Osteoblast (primary cell): Measurements from ENCODE around the gene RANGRF. TPM values are rescaled to one million over a fixed set of nuclear protein-coding genes. Genes with fewer than 3 reads are reported as not detected.

Experiments used
- DNase-seq: peaks from one replicate; pipeline ENCODE4 v3.0.0; 2011; ENCODE audit warnings: low spot score, mixed read lengths; ENCODE audit not compliant: insufficient read length; ENCODE audit errors: missing footprints
- H2AFZ ChIP-seq: 2 replicates; pipeline ENCODE4 v1.6.0; 2011; ENCODE audit warnings: mild to moderate bottlenecking, low read length
- H3K27ac ChIP-seq: 2 replicates; pipeline ENCODE4 v1.5.1; 2011; ENCODE audit warnings: mild to moderate bottlenecking, low read depth, low read length, moderate library complexity
- H3K27me3 ChIP-seq: 2 replicates; pipeline ENCODE4 v1.6.0; 2012; ENCODE audit warnings: mild to moderate bottlenecking, control low read depth, inconsistent platforms, low read length, moderate library complexity; ENCODE audit not compliant: insufficient read depth
- H3K36me3 ChIP-seq: 2 replicates; pipeline ENCODE4 v1.5.1; 2011; ENCODE audit warnings: mild to moderate bottlenecking, low read length, control low read depth, moderate library complexity; ENCODE audit not compliant: insufficient read depth
- H3K4me1 ChIP-seq: 2 replicates; pipeline ENCODE4 v1.5.1; 2011; ENCODE audit warnings: mild to moderate bottlenecking, low read length, control low read depth, moderate library complexity; ENCODE audit not compliant: insufficient read depth
- H3K4me2 ChIP-seq: 2 replicates; pipeline ENCODE4 v1.6.0; 2011; ENCODE audit warnings: mild to moderate bottlenecking, low read length; ENCODE audit not compliant: insufficient read depth
- H3K4me3 ChIP-seq: fragments of 200-600 bp; sonication (generic); 3 replicates; pipeline ENCODE4 v1.5.1; 2012; ENCODE audit warnings: mild to moderate bottlenecking, low read length, inconsistent platforms; ENCODE audit not compliant: insufficient read depth
- H3K79me2 ChIP-seq: 2 replicates; pipeline ENCODE4 v1.6.0; 2012; ENCODE audit warnings: mild to moderate bottlenecking, low read length, control low read depth, inconsistent platforms; ENCODE audit not compliant: insufficient read depth
- H3K9me3 ChIP-seq: 2 replicates; pipeline ENCODE4 v1.5.1; 2011; ENCODE audit warnings: low read depth, low read length, control low read depth
- H4K20me1 ChIP-seq: 2 replicates; pipeline ENCODE4 v1.6.0; 2012; ENCODE audit warnings: mild to moderate bottlenecking, low read length, control low read depth; ENCODE audit not compliant: insufficient read depth
- CTCF ChIP-seq: IDR thresholded peaks from 2 replicates; pipeline ENCODE4 v1.5.1; 2011; ENCODE audit warnings: mild to moderate bottlenecking, low read depth, low read length, moderate library complexity; ENCODE audit errors: extremely low read depth
- total RNA-seq: library from RNA; depleted of rRNA; stranded (reverse); fragments of >200 nt; gene quantifications from 2 replicates; pipeline ENCODE4 v1.2.3, GENCODE V29; 2012

RANGRF gene, protein sequence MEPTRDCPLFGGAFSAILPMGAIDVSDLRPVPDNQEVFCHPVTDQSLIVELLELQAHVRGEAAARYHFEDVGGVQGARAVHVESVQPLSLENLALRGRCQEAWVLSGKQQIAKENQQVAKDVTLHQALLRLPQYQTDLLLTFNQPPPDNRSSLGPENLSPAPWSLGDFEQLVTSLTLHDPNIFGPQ
- 8.0 and 8.3 TPM in 2 replicates for total RNA-seq

DNA sequence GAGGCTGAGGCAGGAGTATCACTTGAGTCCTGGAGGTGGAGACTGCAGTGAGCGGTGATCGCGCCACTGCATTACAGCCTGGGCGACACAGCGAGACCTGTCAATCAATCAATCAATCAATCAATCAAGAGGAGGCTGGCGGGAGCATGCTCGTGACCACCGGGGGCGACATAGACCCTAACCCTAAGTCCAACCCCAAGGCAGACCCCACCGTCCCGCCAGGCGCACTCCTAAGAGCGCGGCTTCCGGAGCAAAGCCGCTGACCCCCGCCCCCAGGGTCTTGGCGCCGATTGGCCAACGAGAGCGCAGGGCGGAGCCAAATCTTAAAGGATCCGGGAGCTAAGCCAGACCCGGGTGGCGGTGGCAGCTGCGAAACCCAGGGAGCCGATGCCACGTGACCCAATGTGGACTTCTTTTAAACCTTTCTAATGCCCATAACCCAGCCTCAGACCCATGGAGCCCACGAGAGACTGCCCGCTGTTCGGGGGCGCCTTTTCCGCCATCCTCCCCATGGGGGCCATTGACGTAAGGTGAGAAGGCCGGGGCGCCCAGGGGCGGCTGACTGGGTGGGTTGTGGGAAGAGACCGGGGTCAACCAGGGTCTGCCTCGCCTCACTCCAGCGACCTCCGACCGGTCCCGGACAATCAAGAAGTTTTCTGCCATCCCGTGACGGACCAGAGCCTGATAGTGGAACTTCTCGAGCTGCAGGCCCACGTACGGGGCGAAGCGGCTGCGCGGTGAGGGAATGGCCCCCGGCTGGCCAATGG is at the start of gene RANGRF:
TSS of gene RANGRF (plus strand) at position 335 of the 767 bp plus-strand sequence. CDS start at position 454, 119 bp downstream.
- TF ChIP-seq CTCF, result no peak
- H3K9me3 ChIP-seq, result no peaks in the 10 kb centered on the region
- peak within 1 kb of the TSS; percentile 87 for H3K27ac ChIP-seq
- no peaks in the 10 kb centered on the region for H4K20me1 ChIP-seq
- peak within 1 kb of the TSS; percentile 91 for H3K4me3 ChIP-seq
- peaks cover 9% of the 10 kb centered on the region for H3K79me2 ChIP-seq
- H3K36me3 ChIP-seq, result no peaks in the 10 kb centered on the region
- DNase-seq, result peak; percentile 98
- H3K27me3 ChIP-seq, result no peaks in the 10 kb centered on the region
- H3K4me1 ChIP-seq, result peaks cover 14% of the 10 kb centered on the region
- peak within 1 kb of the TSS; percentile 98 for H3K4me2 ChIP-seq
- H2AFZ ChIP-seq, result peak within 1 kb of the TSS; percentile 95

DNA sequence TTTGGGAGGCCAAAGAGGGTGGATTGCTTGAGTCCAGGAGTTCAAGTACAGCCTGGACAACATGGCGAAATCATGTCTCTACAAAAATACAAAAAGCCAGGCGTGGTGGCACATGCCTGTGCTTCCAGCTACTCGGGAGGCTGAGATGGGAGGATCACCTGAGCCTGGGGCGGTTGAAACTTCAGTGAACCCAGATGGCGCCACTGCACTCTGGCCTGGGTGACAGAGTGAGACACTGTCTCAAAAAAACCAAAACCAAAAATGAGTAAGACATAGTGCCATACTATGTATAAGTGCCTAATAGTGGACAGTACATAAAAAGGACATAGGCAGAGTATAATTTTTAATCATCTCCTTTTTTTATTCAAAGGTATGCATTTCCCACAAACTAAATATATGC is 44.6 kb upstream of the RANGRF start:
- DNase-seq, result no peak

DNA sequence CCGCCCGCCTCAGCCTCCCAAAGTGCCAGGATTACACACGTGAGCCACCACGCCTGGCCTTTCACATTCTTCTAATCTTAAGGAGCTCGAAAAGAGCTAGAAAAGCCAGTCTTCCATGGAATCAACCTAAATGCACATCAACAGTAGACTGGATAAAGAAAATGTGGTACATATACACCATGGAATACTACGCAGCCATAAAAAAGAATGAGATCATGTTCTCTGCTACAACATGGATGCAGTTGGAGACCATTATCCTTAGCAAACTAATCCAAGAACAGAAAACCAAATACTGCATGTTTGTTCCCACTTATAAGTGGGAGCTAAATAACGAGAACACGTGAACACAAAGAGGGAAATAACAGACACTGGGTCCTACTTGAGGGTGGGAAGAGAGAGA is 43.7 kb upstream of the RANGRF start:
- Histone ChIP-seq H3K4me2 (no peak overlapping the region), H3K9me3 (no peaks in the 10 kb centered on the region), H3K79me2 (peaks cover 30% of the 10 kb centered on the region), H3K4me1 (peaks cover 4% of the 10 kb centered on the region), H3K27me3 (no peaks in the 10 kb centered on the region), H4K20me1 (peaks cover 2% of the 10 kb centered on the region), H2AFZ (no peak overlapping the region), H3K4me3 (no peak overlapping the region), H3K27ac (no peak overlapping the region), H3K36me3 (peaks cover 12% of the 10 kb centered on the region)
- no peak for DNase-seq
- no peak for TF ChIP-seq CTCF

More for the DNA sequence above, 44.6 kb upstream of the RANGRF start:
- Histone ChIP-seq H3K36me3 (peaks cover 16% of the 10 kb centered on the region), H3K4me1 (no peaks in the 10 kb centered on the region), H3K4me2 (no peak overlapping the region), H3K27ac (no peak overlapping the region), H4K20me1 (peaks cover 2% of the 10 kb centered on the region), H3K9me3 (no peaks in the 10 kb centered on the region), H3K4me3 (no peak overlapping the region), H2AFZ (no peak overlapping the region), H3K79me2 (peaks cover 23% of the 10 kb centered on the region), H3K27me3 (no peaks in the 10 kb centered on the region)
- no peak for TF ChIP-seq CTCF
